ENCODE data around the gene ECHDC3. TPM values are rescaled to one million over a fixed set of nuclear protein-coding genes. Genes with fewer than 3 reads are reported as not detected.

ECHDC3 gene
- total and polyA plus RNA-seq, 10 of the 15 experiments (the other 5 are each of a cell fraction or from before 2014, with no cell fraction given), result 0.16 to 10.0 (median 6.0) TPM

- TF ChIP-seq SPI1 (IDR thresholded peaks at IDR 0.05; ENCODE audit: borderline replicate concordance, insufficient read depth, low read depth, low read length) (no peak), HCFC1 (IDR thresholded peaks at IDR 0.05; ENCODE audit: low read length) (no peak)
Observed at GRCh38 chr10:11782793-11783557, 40.8 kb downstream of the ECHDC3 start (continued).

GRCh38 chr10:11783558-11783865 lies 41.3 kb downstream of the ECHDC3 start:
- BruUV-seq (replicated peaks), result no TSS peak
- ATAC-seq, result no peak
- in situ Hi-C loops (cut with MboI) (no loop called here), intact Hi-C loops (cut with micrococcal nuclease; ENCODE audit: unreplicated experiment) (no loop called here)
- Histone ChIP-seq H3K27me3 (replicated peaks in 1 of 2; ENCODE audit: control insufficient read depth in 2 of 2, insufficient read depth in 2 of 2, low read length in 1 of 2) (no peaks in the 10 kb centered on the region; a peak in 1 of 4 replicates), H3K4me3 (no peak overlapping the region), H2AFZ (ENCODE audit: control insufficient read depth, low read depth, low read length) (no peak overlapping the region), H3K4me1 (ENCODE audit: control insufficient read depth, insufficient read depth, low read length) (no peaks in the 10 kb centered on the region), H3K9me3 (replicated peaks; ENCODE audit: control insufficient read depth, insufficient read depth, low read length) (no peaks in the 10 kb centered on the region; the same call in 2 of the 3 replicates), H3K9ac (ENCODE audit: control insufficient read depth, insufficient read depth, low read length) (no peak overlapping the region), H3K27ac (ENCODE audit: control insufficient read depth, insufficient read depth) (no peak overlapping the region), H3K79me2 (ENCODE audit: control insufficient read depth, insufficient read depth, low read length) (no peaks in the 10 kb centered on the region), H3K36me3 (ENCODE audit: control insufficient read depth in 2 of 2, insufficient read depth in 2 of 2, low read length in 1 of 2) (no peaks in the 10 kb centered on the region), H3K4me2 (ENCODE audit: control insufficient read depth, insufficient read depth) (no peak overlapping the region), H4K20me1 (ENCODE audit: control insufficient read depth, insufficient read depth) (no peaks in the 10 kb centered on the region)
- FAIRE-seq, result no peak
- DNase-seq (ENCODE audit: low read depth, low spot score), result no peak
- 60% methylated on average over 7 of the region's 7 CpGs for WGBS (ENCODE audit: insufficient coverage, insufficient replicate concordance, low lambda C conversion rate, missing lambda C conversion rate)
- CTCF ChIA-PET, result interaction anchor here (0.6 to 3.8 kb wide), 28 partner anchors 10 to 433 kb away, joined by 3 to 36 read pairs (median 4); no protein-coding TSS in a partner anchor
- POLR2A ChIA-PET, result no interaction called here
- RAD21 ChIA-PET (ENCODE audit: unreplicated experiment), result interaction anchor here (0.6 to 1.3 kb wide), 3 partner anchors 18 to 208 kb away, joined by 3 to 9 read pairs (median 3); no protein-coding TSS in a partner anchor
- SMC1A ChIA-PET (ENCODE audit: uncharacterized antibody, unreplicated experiment), result interaction anchor here (0.8 to 2.4 kb wide), 8 partner anchors 26 to 210 kb away, joined by 3 to 12 read pairs (median 6); no protein-coding TSS in a partner anchor
- TF ChIP-seq CEBPZ (IDR thresholded peaks at IDR 0.05; ENCODE audit: low read depth, low read length) (no peak), RFX5 (IDR thresholded peaks at IDR 0.05; ENCODE audit: low read depth, low read length) (no peak), MEF2B (IDR thresholded peaks at IDR 0.05; ENCODE audit: partially characterized antibody, poor library complexity, severe bottlenecking) (no peak), ZSCAN29 (IDR thresholded peaks at IDR 0.05) (no peak), BMI1 (IDR thresholded peaks at IDR 0.05; ENCODE audit: borderline replicate concordance) (no peak), BHLHE40 (IDR thresholded peaks at IDR 0.05; ENCODE audit: borderline replicate concordance in 1 of 2, low read depth in 2 of 2, low read length in 1 of 2) (no peak), FOS (IDR thresholded peaks at IDR 0.05; ENCODE audit: borderline replicate concordance, extremely low read depth, insufficient read length) (no peak), BCL11A (IDR thresholded peaks at IDR 0.05; ENCODE audit: low read depth, low read length) (no peak), GATAD2B (conservative IDR thresholded peaks at IDR 0.05; ENCODE audit: low read depth) (no peak), PRDM15 (CRISPR knock-in tag; IDR thresholded peaks at IDR 0.05) (no peak), JUND (IDR thresholded peaks at IDR 0.05; ENCODE audit: low read depth, low read length) (no peak), POLR2AphosphoS5 (IDR thresholded peaks at IDR 0.05; ENCODE audit: low read length) (no peak), TARDBP (IDR thresholded peaks at IDR 0.05; ENCODE audit: borderline replicate concordance) (no peak), PAX5 (IDR thresholded peaks at IDR 0.05; ENCODE audit: borderline replicate concordance, low read depth, low read length) (no peak)
